K562 (cell line): ENCODE measurements around the gene NTN1.

Experiments
- CEBPB ChIP-seq: fragments of 450-650 bp; IDR thresholded peaks from 2 replicates; pipeline ENCODE4 v1.6.1; 2016; ENCODE audit warnings: missing genetic modification characterization, missing compliant biosample characterization
- EP300 ChIP-seq: IDR thresholded peaks from 2 replicates; pipeline ENCODE4 v1.6.1; 2012; ENCODE audit warnings: low read length, improper control_type of control experiment
- EZH2 ChIP-seq: IDR thresholded peaks from 2 replicates; pipeline ENCODE4 v1.6.1; 2012; ENCODE audit warnings: low read depth, mild to moderate bottlenecking, inconsistent platforms, low read length, borderline replicate concordance
- FUS ChIP-seq: fragments of 200-400 bp; formaldehyde crosslinking; optimal IDR thresholded peaks from 2 replicates; pipeline ENCODE3; 2017; ENCODE audit warnings: low read depth, low read length
- GABPA ChIP-seq: fragments of 200-800 bp; sonication (Bioruptor generic); conservative IDR thresholded peaks from 2 replicates; pipeline ENCODE4 v1.6.1; 2016; ENCODE audit warnings: low read depth, missing genetic modification characterization, missing compliant biosample characterization
- JUNB ChIP-seq: fragments of 450-650 bp; formaldehyde crosslinking; conservative IDR thresholded peaks from 2 replicates; pipeline ENCODE4 v1.4.0; 2020; ENCODE audit warnings: mild to moderate bottlenecking
- POLR2A ChIP-seq: fragments of 450-650 bp; conservative IDR thresholded peaks from 2 replicates; pipeline ENCODE4 v1.6.1; 2016
- POLR2AphosphoS2 ChIP-seq: IDR thresholded peaks from 2 replicates; pipeline ENCODE4 v1.6.1; 2012; ENCODE audit warnings: low read length, improper control_type of control experiment
- SREBF2 ChIP-seq: sonication (generic); formaldehyde crosslinking; IDR thresholded peaks from 2 replicates; pipeline ENCODE4 v1.4.0; 2020; ENCODE audit warnings: mild to moderate bottlenecking, missing genetic modification reagents
- ZFP1 ChIP-seq: fragments of 450-650 bp; formaldehyde crosslinking; IDR thresholded peaks from 2 replicates; pipeline ENCODE4 v1.4.0; 2020; ENCODE audit warnings: mild to moderate bottlenecking, mixed read lengths
- ZNF174 ChIP-seq: fragments of 250-450 bp; sonication (Bioruptor Pico); IDR thresholded peaks from 2 replicates; pipeline ENCODE4 v1.4.0; 2020; ENCODE audit warnings: mild to moderate bottlenecking
- ZNF445 ChIP-seq: fragments of 250-450 bp; sonication (Bioruptor Pico); IDR thresholded peaks from 2 replicates; pipeline ENCODE4 v1.4.0; 2020; ENCODE audit warnings: low read depth, mild to moderate bottlenecking, moderate library complexity
- TF ChIP-seq, protein P1 (sequence below), 3 experiments: IDR thresholded peaks in 2 of 3; conservative IDR thresholded peaks in 1 of 3; 2 replicates each; pipeline ENCODE4 v1.5.1; 2011 to 2012; ENCODE audit warnings: low read length in 3 of 3, mild to moderate bottlenecking in 3 of 3, control low read depth in 2 of 3, improper control_type of control experiment in 1 of 3, inconsistent platforms in 1 of 3, low read depth in 1 of 3, mixed read lengths in 1 of 3, moderate library complexity in 1 of 3; ENCODE audit not compliant: insufficient read depth in 2 of 3
- TF ChIP-seq, protein P2 (sequence below): fragments of 250-450 bp; sonication (Bioruptor Pico); IDR thresholded peaks from 2 replicates; pipeline ENCODE4 v1.4.0; 2020

DNA sequence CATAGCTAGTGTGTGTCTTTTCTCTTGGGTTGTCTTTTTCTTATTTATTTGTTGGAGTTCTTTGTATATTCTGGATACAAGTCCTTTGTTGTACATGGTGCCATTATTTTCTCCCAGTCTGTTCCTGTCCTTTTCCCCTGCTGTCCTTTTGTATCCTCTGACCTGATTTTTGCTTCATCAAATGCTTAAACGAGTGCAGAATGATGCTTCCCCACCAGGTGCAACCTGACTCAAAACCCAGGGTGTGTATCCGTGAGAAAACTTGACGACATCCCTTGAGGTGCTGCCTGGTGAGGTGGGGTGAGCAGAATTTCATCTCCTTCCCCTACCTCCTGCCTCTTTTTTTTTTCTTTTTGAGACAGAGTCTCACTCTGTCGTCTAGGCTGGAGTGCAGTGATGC is 88.6 kb downstream of the NTN1 start:
- TF ChIP-seq SREBF2 (CRISPR knock-in tag): no peak
- TF ChIP-seq FUS: no peak
- TF ChIP-seq ZNF174 (CRISPR knock-in tag): no peak
- TF ChIP-seq EP300: no peak
- TF ChIP-seq, protein P1, sequence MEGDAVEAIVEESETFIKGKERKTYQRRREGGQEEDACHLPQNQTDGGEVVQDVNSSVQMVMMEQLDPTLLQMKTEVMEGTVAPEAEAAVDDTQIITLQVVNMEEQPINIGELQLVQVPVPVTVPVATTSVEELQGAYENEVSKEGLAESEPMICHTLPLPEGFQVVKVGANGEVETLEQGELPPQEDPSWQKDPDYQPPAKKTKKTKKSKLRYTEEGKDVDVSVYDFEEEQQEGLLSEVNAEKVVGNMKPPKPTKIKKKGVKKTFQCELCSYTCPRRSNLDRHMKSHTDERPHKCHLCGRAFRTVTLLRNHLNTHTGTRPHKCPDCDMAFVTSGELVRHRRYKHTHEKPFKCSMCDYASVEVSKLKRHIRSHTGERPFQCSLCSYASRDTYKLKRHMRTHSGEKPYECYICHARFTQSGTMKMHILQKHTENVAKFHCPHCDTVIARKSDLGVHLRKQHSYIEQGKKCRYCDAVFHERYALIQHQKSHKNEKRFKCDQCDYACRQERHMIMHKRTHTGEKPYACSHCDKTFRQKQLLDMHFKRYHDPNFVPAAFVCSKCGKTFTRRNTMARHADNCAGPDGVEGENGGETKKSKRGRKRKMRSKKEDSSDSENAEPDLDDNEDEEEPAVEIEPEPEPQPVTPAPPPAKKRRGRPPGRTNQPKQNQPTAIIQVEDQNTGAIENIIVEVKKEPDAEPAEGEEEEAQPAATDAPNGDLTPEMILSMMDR (IDR thresholded peaks at IDR 0.05 in 2 of 3, conservative IDR thresholded peaks at IDR 0.05 in 1 of 3; ENCODE audit: insufficient read depth in 2 of 3, low read depth in 1 of 3, low read length in 3 of 3): no peak
- no peak for TF ChIP-seq POLR2A
- TF ChIP-seq ZFP1 (CRISPR knock-in tag): no peak
- no peak for TF ChIP-seq CEBPB (tag)
- TF ChIP-seq GABPA (tag): no peak
- TF ChIP-seq, protein P2, sequence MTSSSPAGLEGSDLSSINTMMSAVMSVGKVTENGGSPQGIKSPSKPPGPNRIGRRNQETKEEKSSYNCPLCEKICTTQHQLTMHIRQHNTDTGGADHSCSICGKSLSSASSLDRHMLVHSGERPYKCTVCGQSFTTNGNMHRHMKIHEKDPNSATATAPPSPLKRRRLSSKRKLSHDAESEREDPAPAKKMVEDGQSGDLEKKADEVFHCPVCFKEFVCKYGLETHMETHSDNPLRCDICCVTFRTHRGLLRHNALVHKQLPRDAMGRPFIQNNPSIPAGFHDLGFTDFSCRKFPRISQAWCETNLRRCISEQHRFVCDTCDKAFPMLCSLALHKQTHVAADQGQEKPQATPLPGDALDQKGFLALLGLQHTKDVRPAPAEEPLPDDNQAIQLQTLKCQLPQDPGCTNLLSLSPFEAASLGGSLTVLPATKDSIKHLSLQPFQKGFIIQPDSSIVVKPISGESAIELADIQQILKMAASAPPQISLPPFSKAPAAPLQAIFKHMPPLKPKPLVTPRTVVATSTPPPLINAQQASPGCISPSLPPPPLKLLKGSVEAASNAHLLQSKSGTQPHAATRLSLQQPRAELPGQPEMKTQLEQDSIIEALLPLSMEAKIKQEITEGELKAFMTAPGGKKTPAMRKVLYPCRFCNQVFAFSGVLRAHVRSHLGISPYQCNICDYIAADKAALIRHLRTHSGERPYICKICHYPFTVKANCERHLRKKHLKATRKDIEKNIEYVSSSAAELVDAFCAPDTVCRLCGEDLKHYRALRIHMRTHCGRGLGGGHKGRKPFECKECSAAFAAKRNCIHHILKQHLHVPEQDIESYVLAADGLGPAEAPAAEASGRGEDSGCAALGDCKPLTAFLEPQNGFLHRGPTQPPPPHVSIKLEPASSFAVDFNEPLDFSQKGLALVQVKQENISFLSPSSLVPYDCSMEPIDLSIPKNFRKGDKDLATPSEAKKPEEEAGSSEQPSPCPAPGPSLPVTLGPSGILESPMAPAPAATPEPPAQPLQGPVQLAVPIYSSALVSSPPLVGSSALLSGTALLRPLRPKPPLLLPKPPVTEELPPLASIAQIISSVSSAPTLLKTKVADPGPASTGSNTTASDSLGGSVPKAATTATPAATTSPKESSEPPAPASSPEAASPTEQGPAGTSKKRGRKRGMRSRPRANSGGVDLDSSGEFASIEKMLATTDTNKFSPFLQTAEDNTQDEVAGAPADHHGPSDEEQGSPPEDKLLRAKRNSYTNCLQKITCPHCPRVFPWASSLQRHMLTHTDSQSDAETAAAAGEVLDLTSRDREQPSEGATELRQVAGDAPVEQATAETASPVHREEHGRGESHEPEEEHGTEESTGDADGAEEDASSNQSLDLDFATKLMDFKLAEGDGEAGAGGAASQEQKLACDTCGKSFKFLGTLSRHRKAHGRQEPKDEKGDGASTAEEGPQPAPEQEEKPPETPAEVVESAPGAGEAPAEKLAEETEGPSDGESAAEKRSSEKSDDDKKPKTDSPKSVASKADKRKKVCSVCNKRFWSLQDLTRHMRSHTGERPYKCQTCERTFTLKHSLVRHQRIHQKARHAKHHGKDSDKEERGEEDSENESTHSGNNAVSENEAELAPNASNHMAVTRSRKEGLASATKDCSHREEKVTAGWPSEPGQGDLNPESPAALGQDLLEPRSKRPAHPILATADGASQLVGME (CRISPR knock-in tag): no peak
- TF ChIP-seq ZNF445 (CRISPR knock-in tag): no peak
- TF ChIP-seq JUNB (CRISPR knock-in tag): no peak
- no peak for TF ChIP-seq EZH2
- no peak for TF ChIP-seq POLR2AphosphoS2
